K562 (cell line): ENCODE data around the gene NSUN2. TPM values are rescaled to one million over a fixed set of nuclear protein-coding genes. Genes with fewer than 3 reads are reported as not detected.

ENCODE experiments used
- polyA plus RNA-seq, 8 experiments: library from polyadenylated mRNA; depleted of rRNA in 4 of 8; stranded (reverse) in 5 of 8; unstranded in 3 of 8; fragments of >200 nt; fragmentation: Nextera tagmentation in 2 of 8; fragmentation: Illumina TruSeq in 1 of 8; extraction: Ambion mirVana in 2 of 8; extraction: Trizol in 1 of 8; gene quantifications; 2 replicates each; pipeline versions ENCODE4 v1.2.1 to v1.2.3, GENCODE V29; 2011 to 2014; ENCODE audit warnings: inconsistent platforms in 1 of 8, missing spikeins in 1 of 8
- total RNA-seq, 7 experiments: library from RNA; depleted of rRNA in 6 of 7; stranded (reverse); fragments of >200 nt in 6 of 7; fragmentation: Illumina TruSeq in 2 of 7; extraction: Trizol in 2 of 7; gene quantifications; 2 replicates each; pipeline versions ENCODE4 v1.2.1 to v1.2.3, GENCODE V29; 2011 to 2021; ENCODE audit warnings: low replicate concordance in 1 of 7
- TF ChIP-seq, protein P1 (sequence below), 2 experiments: fragments of 450-650 bp; formaldehyde crosslinking in 1 of 2; IDR thresholded peaks; 2 replicates each; pipeline versions ENCODE4 v1.4.0 to v1.6.1; 2014 to 2020; ENCODE audit warnings: mild to moderate bottlenecking in 2 of 2, borderline replicate concordance in 1 of 2, low read depth in 1 of 2

The NSUN2 gene
- total and polyA plus RNA-seq, 9 of the 15 experiments (the other 6 are each of a cell fraction or from before 2014, with no cell fraction given) = 9.2 to 167 (median 127) TPM

DNA sequence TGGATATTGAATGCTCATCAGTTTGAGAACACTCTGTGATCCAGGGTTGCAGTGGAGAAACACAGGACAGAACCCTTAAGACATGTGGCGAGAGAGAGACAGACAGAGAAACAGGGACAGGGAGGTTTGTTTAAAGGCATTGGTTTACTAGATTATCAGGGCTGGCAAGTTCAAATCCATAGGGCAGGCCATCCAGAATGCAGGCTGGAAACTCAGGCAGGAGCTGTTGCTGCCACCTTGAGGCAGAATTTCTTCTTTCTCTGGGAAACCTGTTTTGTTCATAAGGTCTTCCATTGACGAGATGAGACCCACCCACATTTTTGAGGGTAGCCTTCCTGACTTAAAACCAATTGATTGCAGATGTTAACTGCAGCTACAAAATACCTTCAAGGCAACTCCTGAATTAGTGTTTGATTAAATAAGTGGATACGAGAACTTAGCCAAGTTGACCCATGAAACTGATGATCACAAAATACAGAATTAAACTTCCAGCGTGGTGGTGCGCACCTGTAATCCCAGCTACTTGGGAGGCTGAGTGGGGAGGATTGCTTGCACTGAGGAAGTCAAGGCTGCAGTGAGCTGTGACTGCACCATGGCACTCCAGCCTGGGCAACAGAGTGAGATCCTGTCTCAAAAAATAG is 55.9 kb downstream of the NSUN2 start (continued):
- TF ChIP-seq, protein P1, sequence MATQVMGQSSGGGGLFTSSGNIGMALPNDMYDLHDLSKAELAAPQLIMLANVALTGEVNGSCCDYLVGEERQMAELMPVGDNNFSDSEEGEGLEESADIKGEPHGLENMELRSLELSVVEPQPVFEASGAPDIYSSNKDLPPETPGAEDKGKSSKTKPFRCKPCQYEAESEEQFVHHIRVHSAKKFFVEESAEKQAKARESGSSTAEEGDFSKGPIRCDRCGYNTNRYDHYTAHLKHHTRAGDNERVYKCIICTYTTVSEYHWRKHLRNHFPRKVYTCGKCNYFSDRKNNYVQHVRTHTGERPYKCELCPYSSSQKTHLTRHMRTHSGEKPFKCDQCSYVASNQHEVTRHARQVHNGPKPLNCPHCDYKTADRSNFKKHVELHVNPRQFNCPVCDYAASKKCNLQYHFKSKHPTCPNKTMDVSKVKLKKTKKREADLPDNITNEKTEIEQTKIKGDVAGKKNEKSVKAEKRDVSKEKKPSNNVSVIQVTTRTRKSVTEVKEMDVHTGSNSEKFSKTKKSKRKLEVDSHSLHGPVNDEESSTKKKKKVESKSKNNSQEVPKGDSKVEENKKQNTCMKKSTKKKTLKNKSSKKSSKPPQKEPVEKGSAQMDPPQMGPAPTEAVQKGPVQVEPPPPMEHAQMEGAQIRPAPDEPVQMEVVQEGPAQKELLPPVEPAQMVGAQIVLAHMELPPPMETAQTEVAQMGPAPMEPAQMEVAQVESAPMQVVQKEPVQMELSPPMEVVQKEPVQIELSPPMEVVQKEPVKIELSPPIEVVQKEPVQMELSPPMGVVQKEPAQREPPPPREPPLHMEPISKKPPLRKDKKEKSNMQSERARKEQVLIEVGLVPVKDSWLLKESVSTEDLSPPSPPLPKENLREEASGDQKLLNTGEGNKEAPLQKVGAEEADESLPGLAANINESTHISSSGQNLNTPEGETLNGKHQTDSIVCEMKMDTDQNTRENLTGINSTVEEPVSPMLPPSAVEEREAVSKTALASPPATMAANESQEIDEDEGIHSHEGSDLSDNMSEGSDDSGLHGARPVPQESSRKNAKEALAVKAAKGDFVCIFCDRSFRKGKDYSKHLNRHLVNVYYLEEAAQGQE (IDR thresholded peaks at IDR 0.05; ENCODE audit: borderline replicate concordance) = peak; percentile 36; the same call in 1 of the 2 replicates
- TF ChIP-seq, protein P1 (CRISPR knock-in tag; IDR thresholded peaks at IDR 0.05; ENCODE audit: low read depth) = no peak
